ENCODE measurements around the gene PSAT1. TPM values are rescaled to one million over a fixed set of nuclear protein-coding genes. Genes with fewer than 3 reads are reported as not detected.

The PSAT1 gene
- total and polyA plus RNA-seq, 2 of the 8 experiments (the other 6 are each of a cell fraction or from before 2014, with no cell fraction given), result 204 to 341 TPM

DNA sequence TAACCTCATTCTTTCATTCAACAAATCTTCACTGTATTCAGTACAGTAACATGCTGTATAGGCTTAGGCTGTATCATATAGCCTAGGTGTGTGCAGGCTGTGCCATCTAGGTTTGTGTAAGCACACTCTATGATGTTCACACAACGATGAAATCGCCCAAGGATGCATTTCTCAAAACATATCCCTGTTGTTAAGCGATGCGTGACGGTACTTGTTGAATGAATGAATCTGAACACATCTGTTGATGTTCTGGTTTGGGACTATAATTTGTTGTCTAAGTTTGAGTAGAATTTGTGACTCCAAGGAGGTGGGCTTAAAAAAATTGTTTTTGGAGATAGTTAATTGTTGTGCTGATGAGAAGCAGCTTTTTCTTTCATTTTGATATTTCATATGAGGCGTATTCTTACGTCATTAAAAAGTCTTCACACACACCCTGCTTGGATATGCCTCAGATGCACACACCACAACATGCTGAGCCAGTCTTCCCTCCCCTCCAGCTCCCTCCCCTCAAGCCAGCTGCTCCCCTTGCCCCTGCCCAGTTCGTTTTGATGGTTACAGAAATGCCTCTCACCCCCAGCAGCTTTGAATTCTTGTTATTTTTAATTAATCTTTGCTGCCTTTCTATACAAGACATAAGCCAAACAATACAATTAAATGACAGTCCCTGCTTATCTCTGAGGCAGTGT is 5.5 kb upstream of the PSAT1 start:
- no peak overlapping the region; a peak in 1 of 7 replicates for H3K9ac ChIP-seq (replicated peaks in 1 of 4; ENCODE audit: extremely low read depth in 1 of 4, low read depth in 3 of 4, low read length in 3 of 4)
- H2AK5ac ChIP-seq (ENCODE audit: low read depth, low read length), result no peak overlapping the region
- H3K4me3 ChIP-seq (ENCODE audit: extremely low read depth in 1 of 4, insufficient read depth in 2 of 4, low read depth in 3 of 4, low read length in 4 of 4), result no peak overlapping the region
- no peak overlapping the region for H3K14ac ChIP-seq (ENCODE audit: insufficient read length)
- H3K27ac ChIP-seq (ENCODE audit: low read depth, low read length), result no peak overlapping the region
- H3K36me3 ChIP-seq (ENCODE audit: control insufficient read depth in 2 of 4, insufficient read depth in 4 of 4, low read length in 3 of 4), result no peaks in the 10 kb centered on the region
- POLR2A ChIA-PET (ENCODE audit: partially characterized antibody), result interaction anchor here (1.1 to 27.8 kb wide), 4 partner anchors 12 to 260 kb away, joined by 3 to 936 read pairs (median 521); partner anchors contain the start of gene GNAQ
- WGBS, 2 experiments (ENCODE audit: extremely low coverage in 1 of 2, insufficient coverage in 1 of 2, insufficient read length in 1 of 2, insufficient replicate concordance in 2 of 2, low coverage in 1 of 2, low lambda C conversion rate in 2 of 2, missing lambda C conversion rate in 1 of 2), result 85% methylated on average over 8 of the region's 8 CpGs; no CpG with 5 or more reads in 1 of the 2 experiments
- H4K91ac ChIP-seq (replicated peaks; ENCODE audit: insufficient read length, low read length), result no peak overlapping the region
- H3K27me3 ChIP-seq (replicated peaks in 1 of 4; ENCODE audit: control insufficient read depth in 3 of 4, extremely low read depth in 1 of 4, insufficient read depth in 3 of 4, low read length in 3 of 4), result no peaks in the 10 kb centered on the region
- no peak overlapping the region for H2BK5ac ChIP-seq (ENCODE audit: low read depth, low read length)
- DNase-seq (ENCODE audit: low read depth in 1 of 2, low spot score in 2 of 2) (no peak), FAIRE-seq (no peak)
- no peaks in the 10 kb centered on the region for H4K20me1 ChIP-seq (replicated peaks in 1 of 2; ENCODE audit: control insufficient read depth in 1 of 2, insufficient read depth in 2 of 2, low read length in 2 of 2)
- TF ChIP-seq HDAC2 (IDR thresholded peaks at IDR 0.05; ENCODE audit: borderline replicate concordance in 1 of 2, low read depth in 2 of 2, low read length in 2 of 2) (no peak), TEAD4 (IDR thresholded peaks at IDR 0.05; ENCODE audit: low read depth, low read length) (no peak), TAF1 (IDR thresholded peaks at IDR 0.05; ENCODE audit: low read depth, low read length) (no peak), NANOG (IDR thresholded peaks at IDR 0.05; ENCODE audit: insufficient read depth, low read depth, low read length, poor library complexity, severe bottlenecking) (no peak), JUND (IDR thresholded peaks at IDR 0.05; ENCODE audit: low read length) (no peak), PHF8 (conservative IDR thresholded peaks at IDR 0.05; ENCODE audit: low read depth, low read length) (no peak), SUZ12 (IDR thresholded peaks at IDR 0.05; ENCODE audit: low read length) (no peak), JUN (IDR thresholded peaks at IDR 0.05; ENCODE audit: low read depth, low read length) (no peak), SP2 (IDR thresholded peaks at IDR 0.05; ENCODE audit: low read length) (no peak), POU5F1 (IDR thresholded peaks at IDR 0.05; ENCODE audit: low read depth, low read length) (no peak), SIX5 (IDR thresholded peaks at IDR 0.05; ENCODE audit: low read depth, low read length) (no peak)
- no peak overlapping the region for H4K5ac ChIP-seq (ENCODE audit: insufficient read length, low read depth, low read length)
- no peak overlapping the region for H3K4me2 ChIP-seq (ENCODE audit: insufficient read depth in 1 of 2, low read depth in 2 of 2, low read length in 2 of 2)
- peaks cover 8 to 16% (median 10%) of the 10 kb centered on the region in 4 experiments; a peak in 6 of 7 replicates for H3K4me1 ChIP-seq (replicated peaks in 1 of 4; ENCODE audit: control insufficient read depth in 3 of 4, insufficient read depth in 4 of 4, low read length in 3 of 4)
- H4K8ac ChIP-seq (ENCODE audit: extremely low read depth, insufficient read depth, low read length), result no peak overlapping the region
- no peak overlapping the region for H3K4ac ChIP-seq (replicated peaks; ENCODE audit: insufficient read length, low read depth, low read length)
- H3K23me2 ChIP-seq (ENCODE audit: low read depth, low read length), result peaks cover 2% of the 10 kb centered on the region; the same call in 1 of the 2 replicates
- no peak overlapping the region for H2AFZ ChIP-seq (ENCODE audit: low read length)
- no peaks in the 10 kb centered on the region for H3K79me1 ChIP-seq (ENCODE audit: low read depth, low read length)
- no peak overlapping the region for H2BK120ac ChIP-seq (replicated peaks; ENCODE audit: low read depth, low read length)
- CTCF ChIA-PET (ENCODE audit: partially characterized antibody), result interaction anchor here (0.7 to 1.6 kb wide), 2 partner anchors 34 to 225 kb away, joined by 3 to 4 read pairs; no protein-coding TSS in a partner anchor
- H3K79me2 ChIP-seq (ENCODE audit: control insufficient read depth in 1 of 2, insufficient read depth in 2 of 2, low read length in 2 of 2), result no peaks in the 10 kb centered on the region
- H2BK20ac ChIP-seq (ENCODE audit: low read length), result no peak overlapping the region
- no peak overlapping the region for H3K23ac ChIP-seq (ENCODE audit: insufficient read length)
- no peak overlapping the region for H3K56ac ChIP-seq (replicated peaks; ENCODE audit: insufficient read length, low read depth, low read length)
- H3K18ac ChIP-seq (ENCODE audit: extremely low read depth, low read length), result no peak overlapping the region
- no peaks in the 10 kb centered on the region for H3K9me3 ChIP-seq (ENCODE audit: insufficient read depth in 2 of 2, low read depth in 1 of 2, low read length in 1 of 2)
- H2BK15ac ChIP-seq (ENCODE audit: low read length), result no peak overlapping the region
- no peak overlapping the region for H2BK12ac ChIP-seq (ENCODE audit: low read depth, low read length)

Data from H1 (cell line).